WTC11 (cell line): ENCODE results near the gene CACNA1C.

Source experiments
- TF ChIP-seq, protein P1 (sequence below): fragments of 200-600 bp; IDR thresholded peaks from 2 replicates; pipeline ENCODE4 v1.8.0; 2022; ENCODE audit warnings: antibody characterized with exemption
- TF ChIP-seq, protein P2 (sequence below): sonication (generic); formaldehyde crosslinking; IDR thresholded peaks from 2 replicates; pipeline ENCODE4 v1.8.1; 2022; ENCODE audit warnings: low read depth, missing genetic modification reagents, borderline replicate concordance

DNA sequence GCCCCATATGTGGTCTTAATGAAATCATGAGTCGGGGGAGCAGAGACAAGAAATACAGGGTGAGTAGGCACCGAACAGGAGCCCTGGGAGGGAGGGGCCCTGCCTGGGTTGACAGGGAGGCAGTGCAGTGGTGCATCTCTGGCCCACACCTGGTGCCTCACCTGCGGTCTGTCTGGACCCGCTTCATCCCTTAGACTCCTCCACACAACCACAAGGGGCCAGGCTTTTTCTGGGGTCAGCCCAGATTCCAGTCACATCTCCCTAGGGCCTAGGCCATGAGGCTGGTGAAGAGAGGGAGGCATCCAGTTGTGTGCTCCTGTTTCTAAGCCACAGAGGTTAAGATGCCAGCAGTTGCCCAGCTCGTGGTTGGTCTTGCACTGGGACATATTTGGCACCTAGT lies 398.7 kb downstream of the CACNA1C start:
- TF ChIP-seq, protein P1, sequence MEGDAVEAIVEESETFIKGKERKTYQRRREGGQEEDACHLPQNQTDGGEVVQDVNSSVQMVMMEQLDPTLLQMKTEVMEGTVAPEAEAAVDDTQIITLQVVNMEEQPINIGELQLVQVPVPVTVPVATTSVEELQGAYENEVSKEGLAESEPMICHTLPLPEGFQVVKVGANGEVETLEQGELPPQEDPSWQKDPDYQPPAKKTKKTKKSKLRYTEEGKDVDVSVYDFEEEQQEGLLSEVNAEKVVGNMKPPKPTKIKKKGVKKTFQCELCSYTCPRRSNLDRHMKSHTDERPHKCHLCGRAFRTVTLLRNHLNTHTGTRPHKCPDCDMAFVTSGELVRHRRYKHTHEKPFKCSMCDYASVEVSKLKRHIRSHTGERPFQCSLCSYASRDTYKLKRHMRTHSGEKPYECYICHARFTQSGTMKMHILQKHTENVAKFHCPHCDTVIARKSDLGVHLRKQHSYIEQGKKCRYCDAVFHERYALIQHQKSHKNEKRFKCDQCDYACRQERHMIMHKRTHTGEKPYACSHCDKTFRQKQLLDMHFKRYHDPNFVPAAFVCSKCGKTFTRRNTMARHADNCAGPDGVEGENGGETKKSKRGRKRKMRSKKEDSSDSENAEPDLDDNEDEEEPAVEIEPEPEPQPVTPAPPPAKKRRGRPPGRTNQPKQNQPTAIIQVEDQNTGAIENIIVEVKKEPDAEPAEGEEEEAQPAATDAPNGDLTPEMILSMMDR = no peak
- TF ChIP-seq, protein P2, sequence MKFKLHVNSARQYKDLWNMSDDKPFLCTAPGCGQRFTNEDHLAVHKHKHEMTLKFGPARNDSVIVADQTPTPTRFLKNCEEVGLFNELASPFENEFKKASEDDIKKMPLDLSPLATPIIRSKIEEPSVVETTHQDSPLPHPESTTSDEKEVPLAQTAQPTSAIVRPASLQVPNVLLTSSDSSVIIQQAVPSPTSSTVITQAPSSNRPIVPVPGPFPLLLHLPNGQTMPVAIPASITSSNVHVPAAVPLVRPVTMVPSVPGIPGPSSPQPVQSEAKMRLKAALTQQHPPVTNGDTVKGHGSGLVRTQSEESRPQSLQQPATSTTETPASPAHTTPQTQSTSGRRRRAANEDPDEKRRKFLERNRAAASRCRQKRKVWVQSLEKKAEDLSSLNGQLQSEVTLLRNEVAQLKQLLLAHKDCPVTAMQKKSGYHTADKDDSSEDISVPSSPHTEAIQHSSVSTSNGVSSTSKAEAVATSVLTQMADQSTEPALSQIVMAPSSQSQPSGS = no peak
